ENCODE measurements around the gene DBN1. TPM values are rescaled to one million over a fixed set of nuclear protein-coding genes. Genes with fewer than 3 reads are reported as not detected.
A peak's percentile ranks its signal among the peaks of the same experiment; 100 is the strongest.

Gene DBN1
- total RNA-seq, 1 donor from 2014 or later, result 1,261 TPM

DNA sequence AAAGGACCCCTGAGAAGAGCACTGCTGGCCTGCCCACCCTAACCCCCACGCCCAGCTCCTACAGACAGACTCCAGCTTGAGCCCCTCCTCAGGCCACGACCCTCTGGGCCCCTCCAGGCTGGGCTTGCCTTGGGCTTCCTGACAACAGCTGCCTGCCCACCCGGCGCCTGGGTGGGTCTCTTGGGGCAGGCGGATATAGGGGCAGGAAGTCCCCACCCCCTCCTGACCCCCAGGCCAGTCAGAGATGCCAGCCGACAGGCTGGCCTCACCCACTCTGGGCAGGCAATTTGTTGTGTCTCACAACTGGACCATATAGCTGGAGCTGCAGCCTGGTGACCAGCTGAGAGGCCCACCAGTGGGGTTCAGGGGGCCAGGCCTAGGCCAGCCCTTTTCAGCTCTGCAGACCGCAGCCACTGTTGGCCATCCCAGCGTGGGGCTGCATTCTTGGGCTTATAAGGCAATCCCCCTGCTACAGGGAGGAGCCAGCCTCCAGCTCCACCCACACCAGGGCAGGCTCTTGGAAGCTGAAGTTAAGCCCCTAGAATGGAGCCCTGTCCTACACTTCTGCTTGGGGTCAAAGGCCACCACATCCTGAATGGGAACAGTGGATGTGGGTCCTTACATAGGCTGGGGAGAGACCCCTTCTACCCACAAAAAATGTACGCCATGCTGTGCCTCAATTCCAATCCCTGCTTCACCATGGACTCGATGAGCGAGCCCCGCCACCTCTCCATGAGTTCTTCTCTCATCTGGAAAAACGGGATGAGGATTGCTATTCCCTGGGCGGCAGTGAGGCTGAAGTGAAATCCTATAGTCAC lies 22.0 kb upstream of the DBN1 start:
- no peaks in the 10 kb centered on the region for H3K36me3 Mint-ChIP-seq (ENCODE audit: unreplicated experiment)
- peak overlapping the region; percentile 92 for H3K27ac Mint-ChIP-seq (ENCODE audit: unreplicated experiment)
- H3K27me3 Mint-ChIP-seq (ENCODE audit: unreplicated experiment), result peaks cover 16% of the 10 kb centered on the region
- H3K4me3 Mint-ChIP-seq (ENCODE audit: unreplicated experiment), result peak overlapping the region; percentile 85
- peaks cover 10% of the 10 kb centered on the region for H3K9me3 Mint-ChIP-seq (ENCODE audit: unreplicated experiment)
- peaks cover 24% of the 10 kb centered on the region for H3K4me1 Mint-ChIP-seq (ENCODE audit: low read depth, unreplicated experiment)
- DNase-seq, result peak; percentile 60
- no peak for TF ChIP-seq CTCF (IDR thresholded peaks at IDR 0.05; ENCODE audit: partially characterized antibody, unreplicated experiment)

- peak overlapping the region; percentile 56 for H3K4me3 Mint-ChIP-seq (ENCODE audit: unreplicated experiment)
- no peaks in the 10 kb centered on the region for H3K36me3 Mint-ChIP-seq (ENCODE audit: unreplicated experiment)
- H3K27ac Mint-ChIP-seq (ENCODE audit: unreplicated experiment), result no peak overlapping the region
Measured at GRCh38 chr5:177494346-177495195, 21.1 kb upstream of the DBN1 start.

GRCh38 chr5:177493795-177494345 lies 20.4 kb upstream of the DBN1 start:
- peaks cover 9% of the 10 kb centered on the region for H3K9me3 Mint-ChIP-seq (ENCODE audit: unreplicated experiment)
- H3K27ac Mint-ChIP-seq (ENCODE audit: unreplicated experiment), result no peak overlapping the region
- H3K27me3 Mint-ChIP-seq (ENCODE audit: unreplicated experiment), result peaks cover 10% of the 10 kb centered on the region
- peaks cover 20% of the 10 kb centered on the region for H3K4me1 Mint-ChIP-seq (ENCODE audit: low read depth, unreplicated experiment)
- no peak for DNase-seq
- no peak for TF ChIP-seq CTCF (IDR thresholded peaks at IDR 0.05; ENCODE audit: partially characterized antibody, unreplicated experiment)
- H3K4me3 Mint-ChIP-seq (ENCODE audit: unreplicated experiment), result peak overlapping the region; percentile 56
- H3K36me3 Mint-ChIP-seq (ENCODE audit: unreplicated experiment), result no peaks in the 10 kb centered on the region

More at GRCh38 chr5:177494346-177495195, 21.1 kb upstream of the DBN1 start:
- TF ChIP-seq CTCF (IDR thresholded peaks at IDR 0.05; ENCODE audit: partially characterized antibody, unreplicated experiment), result no peak
- no peak for DNase-seq
- Mint-ChIP-seq H3K4me1 (ENCODE audit: low read depth, unreplicated experiment) (peaks cover 23% of the 10 kb centered on the region), H3K9me3 (ENCODE audit: unreplicated experiment) (peaks cover 11% of the 10 kb centered on the region), H3K27me3 (ENCODE audit: unreplicated experiment) (peaks cover 14% of the 10 kb centered on the region)

DNA sequence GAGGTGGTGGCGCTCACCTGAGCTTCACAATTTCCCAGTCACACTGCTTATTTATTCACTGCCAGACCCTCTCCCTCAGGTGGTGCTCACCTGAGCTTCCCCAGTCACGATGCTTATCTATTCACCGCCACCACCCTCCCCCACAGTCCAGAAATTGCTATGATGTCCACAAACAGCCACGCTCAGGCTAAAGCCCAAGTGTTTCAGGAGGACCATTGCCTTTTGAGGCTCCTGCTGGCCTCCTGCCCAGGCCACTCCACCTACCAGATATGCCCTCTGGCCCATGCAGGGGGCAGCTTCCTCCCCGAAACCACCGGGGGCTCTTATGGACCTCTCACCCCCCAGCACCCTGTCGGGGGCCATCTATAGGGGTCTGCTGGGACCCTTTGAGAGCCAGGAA lies 19.4 kb upstream of the DBN1 start:
- Mint-ChIP-seq H3K27me3 (ENCODE audit: unreplicated experiment) (peaks cover 7% of the 10 kb centered on the region), H3K4me3 (ENCODE audit: unreplicated experiment) (peak overlapping the region; percentile 10), H3K27ac (ENCODE audit: unreplicated experiment) (peak overlapping the region; percentile 45), H3K9me3 (ENCODE audit: unreplicated experiment) (peaks cover 8% of the 10 kb centered on the region), H3K36me3 (ENCODE audit: unreplicated experiment) (no peaks in the 10 kb centered on the region), H3K4me1 (ENCODE audit: low read depth, unreplicated experiment) (peaks cover 15% of the 10 kb centered on the region)
- no peak for DNase-seq
- TF ChIP-seq CTCF (IDR thresholded peaks at IDR 0.05; ENCODE audit: partially characterized antibody, unreplicated experiment), result no peak
